ENCODE results near the gene TBX2.

Gene TBX2

GRCh38 chr17:61456061-61456681 is 56.5 kb downstream of the TBX2 start:
- no peak for DNase-seq

GRCh38 chr17:61456688-61457225 is 57.1 kb downstream of the TBX2 start:
- DNase-seq, result no peak

- no peak for DNase-seq
These were observed 57.8 kb downstream of the TBX2 start for GRCh38 chr17:61457226-61457983.

- DNase-seq, result no peak
These were observed 58.4 kb downstream of the TBX2 start for GRCh38 chr17:61458000-61458399.

GRCh38 chr17:61458421-61459141 is 58.9 kb downstream of the TBX2 start:
- DNase-seq, result no peak

All from stimulated activated CD4-positive, alpha-beta T cell treated with anti-CD3 and anti-CD28 coated beads, Interleukin-2, amount 100 ng/mL, for 48 hours (primary cell).